Activated CD4-positive, alpha-beta T cell treated with anti-CD3 and anti-CD28 coated beads, Interleukin-10, Interleukin-2, amounts not matched to agents 100 ng/mL and 50 ng/mL, durations not matched to agents 16 hours and 8 hours (primary cell): ENCODE results near the gene SH3PXD2A.

Source experiments
- DNase-seq: peaks from one replicate; pipeline ENCODE4 v3.0.0-alpha.2; 2020

Gene SH3PXD2A

DNA sequence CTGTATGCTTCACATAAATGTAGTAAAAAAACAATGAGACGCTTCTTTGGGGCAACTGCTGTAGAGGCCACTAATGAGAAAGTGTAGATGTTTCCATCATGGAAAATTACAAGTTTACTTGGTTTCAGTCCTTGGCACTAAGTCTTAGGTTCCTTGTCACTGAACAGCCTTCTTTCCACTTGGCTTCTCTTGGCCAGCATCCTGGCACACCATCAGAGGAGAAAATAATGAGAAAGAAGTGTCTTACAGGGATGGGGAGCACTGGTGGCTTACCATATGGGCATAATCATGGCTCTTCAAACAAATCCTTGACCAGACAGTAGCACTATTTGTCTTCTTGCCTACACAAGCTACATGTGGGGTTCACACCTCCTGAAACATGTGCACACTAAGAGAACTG, 22.5 kb upstream of the SH3PXD2A start:
- no peak for DNase-seq

GRCh38 chr10:103876155-103876554, 20.8 kb upstream of the SH3PXD2A start:
- no peak for DNase-seq

DNA sequence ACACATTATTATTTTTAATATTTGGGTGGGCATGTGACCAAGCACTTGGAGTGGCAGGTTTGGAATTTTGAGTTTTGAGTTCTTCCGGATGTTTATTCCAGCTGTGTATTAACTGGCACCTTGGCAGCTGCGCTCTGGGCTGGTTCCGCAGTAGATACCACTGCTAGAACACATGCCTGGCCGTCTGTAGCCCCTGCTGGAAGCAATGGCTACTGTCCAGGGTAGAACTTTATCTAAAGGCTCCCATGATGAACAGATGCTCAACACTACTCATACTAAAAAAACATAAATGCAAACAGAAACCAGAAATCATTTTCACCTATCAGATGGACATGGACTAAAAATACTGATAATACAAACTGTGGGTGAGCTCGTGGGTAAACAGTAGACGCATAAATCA, 19.4 kb upstream of the SH3PXD2A start:
- no peak for DNase-seq

- no peak for DNase-seq
Observed at GRCh38 chr10:103872137-103872931, 17.0 kb upstream of the SH3PXD2A start.

GRCh38 chr10:103871006-103871405, 15.6 kb upstream of the SH3PXD2A start:
- no peak for DNase-seq

GRCh38 chr10:103870516-103870915, 15.1 kb upstream of the SH3PXD2A start:
- no peak for DNase-seq

DNA sequence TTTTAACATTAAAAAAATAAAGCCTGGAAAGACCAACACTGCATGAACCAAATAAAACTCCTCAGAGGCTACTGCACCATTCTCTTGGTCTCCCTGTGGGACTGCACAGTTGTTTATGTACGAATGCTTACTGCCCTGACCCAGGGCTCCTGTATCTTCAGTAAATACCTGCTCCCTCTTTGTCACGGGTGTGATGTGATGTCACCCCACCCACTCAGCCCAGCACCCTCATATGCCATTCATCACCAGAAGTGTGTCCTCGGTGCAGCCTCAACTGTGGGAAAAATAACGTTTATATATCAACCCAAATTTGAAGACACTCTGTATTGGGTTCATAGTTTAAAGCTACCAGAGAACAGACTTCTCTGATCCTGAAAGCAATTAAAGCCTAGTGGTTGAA, 14.0 kb upstream of the SH3PXD2A start:
- no peak for DNase-seq

GRCh38 chr10:103868200-103868599, 12.8 kb upstream of the SH3PXD2A start:
- no peak for DNase-seq

DNA sequence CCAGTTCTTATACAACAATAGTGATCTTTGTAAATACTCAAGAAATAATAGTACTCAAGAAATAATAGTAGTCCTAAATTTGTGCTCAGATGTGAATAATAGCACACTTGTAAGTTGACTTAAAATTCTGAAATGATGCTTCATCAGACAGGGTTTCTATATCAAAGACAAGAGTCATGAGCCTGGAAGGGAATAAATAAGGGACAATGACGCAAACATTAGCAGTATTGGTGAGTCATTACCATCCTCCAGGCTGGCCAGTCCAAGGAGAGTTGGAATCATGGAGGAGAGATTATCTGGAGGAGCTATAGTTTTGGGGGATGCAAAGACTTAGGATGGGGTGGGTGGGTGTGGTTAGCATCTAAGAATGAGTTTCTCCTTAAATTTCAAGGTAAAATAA, 6.1 kb upstream of the SH3PXD2A start:
- DNase-seq, result no peak

- peak; percentile 69 for DNase-seq
Observed at GRCh38 chr10:103859161-103860086, 4.0 kb upstream of the SH3PXD2A start.

- DNase-seq, result no peak
Observed at GRCh38 chr10:103858360-103858759, 3.0 kb upstream of the SH3PXD2A start.

GRCh38 chr10:103856797-103857170, 1.4 kb upstream of the SH3PXD2A start:
- DNase-seq, result no peak

DNA sequence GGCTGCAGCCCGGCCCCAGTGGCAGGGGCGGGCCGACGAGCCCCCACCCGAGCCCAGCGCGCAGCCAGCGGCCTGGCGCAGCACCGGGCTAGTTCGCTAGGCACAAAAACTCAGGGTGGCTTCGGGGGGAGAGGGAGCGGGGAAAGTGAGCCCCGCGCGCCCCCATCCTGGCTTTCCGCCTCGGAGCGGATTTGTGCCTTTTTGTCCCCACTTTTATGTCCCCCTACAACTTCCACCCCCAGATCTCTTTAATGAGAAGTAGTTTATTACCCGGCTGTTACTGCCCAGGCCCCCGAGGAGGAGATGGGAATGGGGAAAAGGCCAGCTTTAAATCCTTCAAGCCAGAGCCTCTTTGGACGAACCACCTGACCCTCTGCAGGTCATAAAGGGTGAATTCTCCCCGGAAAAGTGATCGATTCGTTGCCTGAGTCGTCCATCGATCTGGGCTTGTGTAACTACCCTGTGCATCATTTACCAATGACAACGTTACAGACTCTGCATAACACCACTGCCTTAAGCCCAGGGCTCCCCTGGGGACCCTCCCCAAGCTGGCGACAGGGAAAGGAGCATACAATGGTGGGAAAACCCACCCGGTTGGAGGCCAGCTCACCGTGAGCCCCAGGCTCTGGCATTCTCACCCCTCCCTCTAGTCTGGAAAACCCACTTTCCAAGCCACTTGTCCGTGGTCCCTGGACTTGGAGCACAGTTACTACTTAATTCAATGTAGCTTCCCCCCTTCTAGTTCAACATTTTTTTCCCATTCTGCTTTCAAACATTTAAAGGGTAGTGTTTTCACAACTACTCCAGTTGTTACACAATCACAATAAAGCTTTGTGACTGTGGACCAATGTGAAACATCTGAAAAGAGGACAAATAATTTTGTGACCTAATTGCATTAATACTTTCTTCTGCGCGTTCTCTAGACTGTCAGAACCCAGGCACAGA, 748 bp upstream of the SH3PXD2A start:
- DNase-seq, result no peak

- no peak for DNase-seq
Observed at GRCh38 chr10:103854686-103855391, 537 bp downstream of the SH3PXD2A start.

- no peak for DNase-seq
Observed at GRCh38 chr10:103854265-103854685, 1.1 kb downstream of the SH3PXD2A start.

DNA sequence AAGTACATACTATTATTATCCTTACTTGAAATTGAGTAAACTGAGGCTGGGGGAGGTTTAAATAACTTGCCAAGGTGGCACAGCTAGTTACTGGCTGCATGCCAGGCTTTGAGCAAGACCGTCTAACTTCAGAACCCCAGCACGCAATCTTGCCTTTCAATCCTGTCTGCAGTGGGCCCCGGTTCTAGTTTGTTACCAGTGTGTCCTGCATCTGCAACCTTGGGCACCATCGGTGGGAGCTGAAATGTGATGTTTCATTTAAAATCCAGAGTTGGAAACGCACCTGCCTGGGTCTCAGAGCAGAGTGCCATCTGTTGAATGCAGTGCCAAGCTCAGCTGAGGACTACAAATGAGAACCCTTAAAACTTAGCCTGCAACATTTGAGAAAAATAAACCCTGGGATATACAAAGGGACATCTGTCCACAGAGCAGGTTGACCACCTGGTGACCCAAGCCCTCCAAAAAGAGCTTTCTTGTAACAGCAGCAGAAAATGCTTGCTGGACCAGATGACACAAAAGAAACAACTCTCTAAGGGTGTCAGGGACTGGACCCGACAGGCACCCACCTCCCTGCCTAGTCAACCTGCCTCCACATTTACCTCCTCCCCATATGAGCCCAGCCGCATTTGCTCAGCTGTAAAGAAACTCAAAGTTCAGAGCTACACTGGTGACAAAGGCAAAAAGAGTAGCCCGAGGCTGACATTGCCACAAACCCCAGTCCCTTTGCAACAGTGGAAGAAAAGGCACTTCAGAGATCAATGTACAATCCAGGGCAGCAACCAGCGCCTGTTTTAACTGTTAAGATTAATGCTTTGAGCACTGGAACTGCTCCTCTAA, 1.7 kb downstream of the SH3PXD2A start:
- no peak for DNase-seq

DNA sequence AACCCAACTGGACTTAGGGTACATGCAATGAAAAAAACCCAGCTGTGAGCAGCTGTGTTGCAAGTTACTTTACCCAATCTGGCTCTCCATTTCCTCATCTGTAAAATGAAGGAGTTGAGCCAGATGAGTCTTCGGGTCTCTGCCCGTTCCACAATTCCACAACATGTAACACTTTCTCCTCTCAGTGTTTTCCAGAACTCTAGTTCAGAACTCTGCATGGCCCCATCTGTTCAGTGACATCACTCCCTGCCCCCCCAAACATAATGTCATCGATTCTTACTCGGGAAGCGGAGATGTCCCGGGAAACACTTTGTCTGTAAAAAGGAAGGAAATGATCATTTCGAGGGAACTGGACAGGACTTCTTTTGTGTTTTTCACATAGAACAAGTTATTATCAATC, 2.5 kb downstream of the SH3PXD2A start:
- no peak for DNase-seq

DNA sequence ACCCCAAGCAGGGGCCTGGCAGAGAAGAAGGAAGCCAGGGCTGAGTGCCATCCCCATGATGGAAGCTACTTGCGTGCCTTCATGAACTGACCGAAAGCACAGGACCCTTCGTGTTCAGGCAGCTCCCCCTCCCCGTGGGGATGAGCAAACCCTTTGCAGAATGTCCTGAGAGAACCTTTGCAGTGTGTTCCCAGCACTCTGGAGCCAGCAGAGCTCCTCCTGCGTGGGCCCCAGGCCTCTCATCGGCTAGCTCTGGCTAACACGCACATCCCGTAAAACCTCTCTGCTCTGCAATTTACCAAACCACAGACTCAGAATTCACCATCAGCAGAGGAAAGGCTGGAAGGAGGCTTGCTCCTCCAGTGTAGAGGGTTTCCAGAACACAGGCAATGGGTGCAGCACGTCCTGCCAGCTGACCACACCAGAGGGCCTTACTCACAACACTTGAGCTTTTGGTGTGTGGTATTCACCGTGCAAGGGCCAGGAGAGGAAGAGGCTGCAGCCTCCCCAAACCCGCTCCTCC, 3.1 kb downstream of the SH3PXD2A start:
- no peak for DNase-seq

- no peak for DNase-seq
Observed at GRCh38 chr10:103851261-103851660, 4.1 kb downstream of the SH3PXD2A start.

- no peak for DNase-seq
Observed at GRCh38 chr10:103850572-103850895, 4.8 kb downstream of the SH3PXD2A start.
